GM23338 (cell line): Measurements from ENCODE around the gene EXOC4. TPM values are rescaled to one million over a fixed set of nuclear protein-coding genes. Genes with fewer than 3 reads are reported as not detected.

Experiments
- ATAC-seq: fragments of 200-7000 bp; cut with Tn5 transposase; 3 replicates; pipeline ENCODE4 v1.9.1; 2020
- DNase-seq: peaks from one replicate; pipeline ENCODE4 v3.0.0-alpha.2; 2015; ENCODE audit warnings: low spot score
- H2AFZ ChIP-seq: fragments of 200-600 bp; sonication (generic); 2 replicates; pipeline ENCODE4 v1.8.0; 2016; ENCODE audit warnings: antibody characterized with exemption, mild to moderate bottlenecking, moderate library complexity
- H3F3A ChIP-seq: fragments of 200-600 bp; sonication (generic); replicated peaks from 2 replicates; pipeline ENCODE4 v1.8.0; 2017; ENCODE audit warnings: antibody characterized with exemption, mixed run types, low read depth
- H3K27ac ChIP-seq: fragments of 200-600 bp; sonication (generic); 2 replicates; pipeline ENCODE4 v1.6.1; 2016; ENCODE audit warnings: low read depth
- H3K27me3 ChIP-seq: fragments of 200-600 bp; sonication (generic); 2 replicates; pipeline ENCODE4 v1.8.0; 2016; ENCODE audit warnings: mild to moderate bottlenecking, mixed run types, moderate library complexity; ENCODE audit not compliant: insufficient read depth
- H3K36me3 ChIP-seq: fragments of 200-600 bp; sonication (generic); 2 replicates; pipeline ENCODE4 v1.8.0; 2016; ENCODE audit warnings: mild to moderate bottlenecking; ENCODE audit not compliant: insufficient read depth
- H3K4me1 ChIP-seq: fragments of 200-600 bp; sonication (generic); 2 replicates; pipeline ENCODE4 v1.8.0; 2016; ENCODE audit warnings: mild to moderate bottlenecking, moderate library complexity; ENCODE audit not compliant: insufficient read depth
- H3K4me2 ChIP-seq: fragments of 200-600 bp; sonication (generic); 2 replicates; pipeline ENCODE4 v1.7.1; 2017; ENCODE audit warnings: mixed run types
- H3K4me3 ChIP-seq: fragments of 200-600 bp; sonication (generic); 2 replicates; pipeline ENCODE4 v1.6.1; 2016; ENCODE audit warnings: mixed run types
- H3K79me2 ChIP-seq: fragments of 200-600 bp; sonication (generic); replicated peaks from 2 replicates; pipeline ENCODE4 v1.8.0; 2017; ENCODE audit warnings: mild to moderate bottlenecking; ENCODE audit not compliant: insufficient read depth
- H3K9me2 ChIP-seq: fragments of 200-600 bp; sonication (generic); 2 replicates; pipeline ENCODE4 v1.8.0; 2017; ENCODE audit not compliant: insufficient read depth
- H4K20me1 ChIP-seq: fragments of 200-600 bp; sonication (generic); replicated peaks from 2 replicates; pipeline ENCODE4 v1.8.0; 2017; ENCODE audit warnings: mild to moderate bottlenecking; ENCODE audit not compliant: insufficient read depth
- H3K27ac Mint-ChIP-seq: 2 replicates; pipeline ENCODE4 v1.8.0; 2020; ENCODE audit warnings: inconsistent platforms, mild to moderate bottlenecking, moderate library complexity, mixed read lengths
- H3K27me3 Mint-ChIP-seq: 3 replicates; pipeline ENCODE4 v1.8.0; 2022; ENCODE audit warnings: low read depth, mild to moderate bottlenecking, moderate library complexity, mixed read lengths, inconsistent platforms; ENCODE audit not compliant: insufficient read depth, poor library complexity
- H3K36me3 Mint-ChIP-seq: 3 replicates; pipeline ENCODE4 v1.8.0; 2021; ENCODE audit warnings: low read depth, mild to moderate bottlenecking, inconsistent platforms, moderate library complexity, mixed read lengths
- H3K4me1 Mint-ChIP-seq: 3 replicates; pipeline ENCODE4 v1.8.0; 2020; ENCODE audit warnings: mild to moderate bottlenecking, inconsistent platforms, mixed read lengths
- H3K4me3 Mint-ChIP-seq: 3 replicates; pipeline ENCODE4 v1.8.0; 2021; ENCODE audit warnings: moderate library complexity, mild to moderate bottlenecking, inconsistent platforms, mixed read lengths
- H3K9me3 Mint-ChIP-seq: 3 replicates; pipeline ENCODE4 v1.8.0; 2020; ENCODE audit warnings: moderate library complexity, mild to moderate bottlenecking, inconsistent platforms, mixed read lengths
- CREB1 ChIP-seq: fragments of 250-450 bp; sonication (Bioruptor Pico); IDR thresholded peaks from 2 replicates; pipeline ENCODE4 v1.5.0; 2020; ENCODE audit warnings: low read depth, mild to moderate bottlenecking, moderate library complexity
- polyA plus RNA-seq: library from polyadenylated mRNA; unstranded; fragments of >200 nt; fragmentation: Nextera tagmentation; extraction: Ambion mirVana; gene quantifications from 2 replicates; pipeline ENCODE4 v1.2.1, GENCODE V29; 2016
- total RNA-seq: library from RNA; depleted of rRNA; stranded (reverse); fragments of >200 nt; shearing (Covaris generic); gene quantifications from 2 replicates; pipeline ENCODE4 v1.2.3, GENCODE V29; 2014
- TF ChIP-seq, protein P1 (sequence below), 2 experiments: fragments of 200-600 bp in 1 of 2; sonication (generic) in 1 of 2; conservative IDR thresholded peaks; 2 replicates each; pipeline versions ENCODE4 v1.5.1 to v1.6.1; 2016 to 2017; ENCODE audit warnings: antibody characterized with exemption in 2 of 2, low read depth in 2 of 2, mild to moderate bottlenecking in 2 of 2, moderate library complexity in 1 of 2
- TF ChIP-seq, protein P2 (sequence below): IDR thresholded peaks from 2 replicates; pipeline ENCODE4 v1.6.1; 2016; ENCODE audit warnings: antibody characterized with exemption
- TF ChIP-seq, protein P3 (sequence below): fragments of 250-450 bp; sonication (Bioruptor Pico); IDR thresholded peaks from 2 replicates; pipeline ENCODE4 v1.5.0; 2020; ENCODE audit warnings: mild to moderate bottlenecking, moderate library complexity

The EXOC4 gene
- total and polyA plus RNA-seq, 2 experiments from 2014 or later: 37.5 to 52.7 TPM

DNA sequence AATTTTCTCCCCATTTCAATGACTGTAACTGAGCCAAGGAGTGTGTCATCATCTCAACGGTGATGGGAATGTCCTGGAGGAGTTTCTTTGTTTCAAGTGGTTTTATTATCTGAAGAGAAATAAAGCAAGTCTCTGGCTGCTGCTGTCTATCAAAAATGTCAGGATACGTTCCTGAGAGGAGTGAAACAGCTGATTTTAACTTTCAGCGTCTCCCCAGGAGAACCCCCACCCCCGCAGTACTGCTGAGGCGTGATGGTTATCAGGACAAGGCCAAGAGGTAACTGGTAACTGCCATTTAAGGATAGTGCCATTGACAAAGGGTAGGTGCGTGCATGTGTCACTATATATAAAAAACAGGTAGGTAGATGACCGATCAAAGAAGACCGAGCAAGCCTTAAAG, 803.9 kb downstream of the EXOC4 start:
- Histone ChIP-seq H3K4me3 (no peak overlapping the region), H3K9me2 (no peaks in the 10 kb centered on the region), H3K79me2 (no peaks in the 10 kb centered on the region), H3K36me3 (no peaks in the 10 kb centered on the region), H3F3A (no peaks in the 10 kb centered on the region), H3K4me2 (no peak overlapping the region), H4K20me1 (no peaks in the 10 kb centered on the region), H3K4me1 (no peaks in the 10 kb centered on the region), H3K27ac (no peak overlapping the region), H2AFZ (no peak overlapping the region), H3K27me3 (no peaks in the 10 kb centered on the region)
- Mint-ChIP-seq H3K27ac (no peak overlapping the region), H3K9me3 (no peaks in the 10 kb centered on the region), H3K27me3 (no peaks in the 10 kb centered on the region), H3K4me1 (peaks cover 17% of the 10 kb centered on the region), H3K4me3 (no peak overlapping the region), H3K36me3 (no peaks in the 10 kb centered on the region)
- DNase-seq: no peak
- TF ChIP-seq CREB1 (CRISPR knock-in tag): no peak
- TF ChIP-seq, protein P1, sequence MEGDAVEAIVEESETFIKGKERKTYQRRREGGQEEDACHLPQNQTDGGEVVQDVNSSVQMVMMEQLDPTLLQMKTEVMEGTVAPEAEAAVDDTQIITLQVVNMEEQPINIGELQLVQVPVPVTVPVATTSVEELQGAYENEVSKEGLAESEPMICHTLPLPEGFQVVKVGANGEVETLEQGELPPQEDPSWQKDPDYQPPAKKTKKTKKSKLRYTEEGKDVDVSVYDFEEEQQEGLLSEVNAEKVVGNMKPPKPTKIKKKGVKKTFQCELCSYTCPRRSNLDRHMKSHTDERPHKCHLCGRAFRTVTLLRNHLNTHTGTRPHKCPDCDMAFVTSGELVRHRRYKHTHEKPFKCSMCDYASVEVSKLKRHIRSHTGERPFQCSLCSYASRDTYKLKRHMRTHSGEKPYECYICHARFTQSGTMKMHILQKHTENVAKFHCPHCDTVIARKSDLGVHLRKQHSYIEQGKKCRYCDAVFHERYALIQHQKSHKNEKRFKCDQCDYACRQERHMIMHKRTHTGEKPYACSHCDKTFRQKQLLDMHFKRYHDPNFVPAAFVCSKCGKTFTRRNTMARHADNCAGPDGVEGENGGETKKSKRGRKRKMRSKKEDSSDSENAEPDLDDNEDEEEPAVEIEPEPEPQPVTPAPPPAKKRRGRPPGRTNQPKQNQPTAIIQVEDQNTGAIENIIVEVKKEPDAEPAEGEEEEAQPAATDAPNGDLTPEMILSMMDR (conservative IDR thresholded peaks at IDR 0.05; ENCODE audit: low read depth in 2 of 2): no peak
- TF ChIP-seq, protein P2, sequence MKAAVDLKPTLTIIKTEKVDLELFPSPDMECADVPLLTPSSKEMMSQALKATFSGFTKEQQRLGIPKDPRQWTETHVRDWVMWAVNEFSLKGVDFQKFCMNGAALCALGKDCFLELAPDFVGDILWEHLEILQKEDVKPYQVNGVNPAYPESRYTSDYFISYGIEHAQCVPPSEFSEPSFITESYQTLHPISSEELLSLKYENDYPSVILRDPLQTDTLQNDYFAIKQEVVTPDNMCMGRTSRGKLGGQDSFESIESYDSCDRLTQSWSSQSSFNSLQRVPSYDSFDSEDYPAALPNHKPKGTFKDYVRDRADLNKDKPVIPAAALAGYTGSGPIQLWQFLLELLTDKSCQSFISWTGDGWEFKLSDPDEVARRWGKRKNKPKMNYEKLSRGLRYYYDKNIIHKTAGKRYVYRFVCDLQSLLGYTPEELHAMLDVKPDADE: no peak
- TF ChIP-seq, protein P3, sequence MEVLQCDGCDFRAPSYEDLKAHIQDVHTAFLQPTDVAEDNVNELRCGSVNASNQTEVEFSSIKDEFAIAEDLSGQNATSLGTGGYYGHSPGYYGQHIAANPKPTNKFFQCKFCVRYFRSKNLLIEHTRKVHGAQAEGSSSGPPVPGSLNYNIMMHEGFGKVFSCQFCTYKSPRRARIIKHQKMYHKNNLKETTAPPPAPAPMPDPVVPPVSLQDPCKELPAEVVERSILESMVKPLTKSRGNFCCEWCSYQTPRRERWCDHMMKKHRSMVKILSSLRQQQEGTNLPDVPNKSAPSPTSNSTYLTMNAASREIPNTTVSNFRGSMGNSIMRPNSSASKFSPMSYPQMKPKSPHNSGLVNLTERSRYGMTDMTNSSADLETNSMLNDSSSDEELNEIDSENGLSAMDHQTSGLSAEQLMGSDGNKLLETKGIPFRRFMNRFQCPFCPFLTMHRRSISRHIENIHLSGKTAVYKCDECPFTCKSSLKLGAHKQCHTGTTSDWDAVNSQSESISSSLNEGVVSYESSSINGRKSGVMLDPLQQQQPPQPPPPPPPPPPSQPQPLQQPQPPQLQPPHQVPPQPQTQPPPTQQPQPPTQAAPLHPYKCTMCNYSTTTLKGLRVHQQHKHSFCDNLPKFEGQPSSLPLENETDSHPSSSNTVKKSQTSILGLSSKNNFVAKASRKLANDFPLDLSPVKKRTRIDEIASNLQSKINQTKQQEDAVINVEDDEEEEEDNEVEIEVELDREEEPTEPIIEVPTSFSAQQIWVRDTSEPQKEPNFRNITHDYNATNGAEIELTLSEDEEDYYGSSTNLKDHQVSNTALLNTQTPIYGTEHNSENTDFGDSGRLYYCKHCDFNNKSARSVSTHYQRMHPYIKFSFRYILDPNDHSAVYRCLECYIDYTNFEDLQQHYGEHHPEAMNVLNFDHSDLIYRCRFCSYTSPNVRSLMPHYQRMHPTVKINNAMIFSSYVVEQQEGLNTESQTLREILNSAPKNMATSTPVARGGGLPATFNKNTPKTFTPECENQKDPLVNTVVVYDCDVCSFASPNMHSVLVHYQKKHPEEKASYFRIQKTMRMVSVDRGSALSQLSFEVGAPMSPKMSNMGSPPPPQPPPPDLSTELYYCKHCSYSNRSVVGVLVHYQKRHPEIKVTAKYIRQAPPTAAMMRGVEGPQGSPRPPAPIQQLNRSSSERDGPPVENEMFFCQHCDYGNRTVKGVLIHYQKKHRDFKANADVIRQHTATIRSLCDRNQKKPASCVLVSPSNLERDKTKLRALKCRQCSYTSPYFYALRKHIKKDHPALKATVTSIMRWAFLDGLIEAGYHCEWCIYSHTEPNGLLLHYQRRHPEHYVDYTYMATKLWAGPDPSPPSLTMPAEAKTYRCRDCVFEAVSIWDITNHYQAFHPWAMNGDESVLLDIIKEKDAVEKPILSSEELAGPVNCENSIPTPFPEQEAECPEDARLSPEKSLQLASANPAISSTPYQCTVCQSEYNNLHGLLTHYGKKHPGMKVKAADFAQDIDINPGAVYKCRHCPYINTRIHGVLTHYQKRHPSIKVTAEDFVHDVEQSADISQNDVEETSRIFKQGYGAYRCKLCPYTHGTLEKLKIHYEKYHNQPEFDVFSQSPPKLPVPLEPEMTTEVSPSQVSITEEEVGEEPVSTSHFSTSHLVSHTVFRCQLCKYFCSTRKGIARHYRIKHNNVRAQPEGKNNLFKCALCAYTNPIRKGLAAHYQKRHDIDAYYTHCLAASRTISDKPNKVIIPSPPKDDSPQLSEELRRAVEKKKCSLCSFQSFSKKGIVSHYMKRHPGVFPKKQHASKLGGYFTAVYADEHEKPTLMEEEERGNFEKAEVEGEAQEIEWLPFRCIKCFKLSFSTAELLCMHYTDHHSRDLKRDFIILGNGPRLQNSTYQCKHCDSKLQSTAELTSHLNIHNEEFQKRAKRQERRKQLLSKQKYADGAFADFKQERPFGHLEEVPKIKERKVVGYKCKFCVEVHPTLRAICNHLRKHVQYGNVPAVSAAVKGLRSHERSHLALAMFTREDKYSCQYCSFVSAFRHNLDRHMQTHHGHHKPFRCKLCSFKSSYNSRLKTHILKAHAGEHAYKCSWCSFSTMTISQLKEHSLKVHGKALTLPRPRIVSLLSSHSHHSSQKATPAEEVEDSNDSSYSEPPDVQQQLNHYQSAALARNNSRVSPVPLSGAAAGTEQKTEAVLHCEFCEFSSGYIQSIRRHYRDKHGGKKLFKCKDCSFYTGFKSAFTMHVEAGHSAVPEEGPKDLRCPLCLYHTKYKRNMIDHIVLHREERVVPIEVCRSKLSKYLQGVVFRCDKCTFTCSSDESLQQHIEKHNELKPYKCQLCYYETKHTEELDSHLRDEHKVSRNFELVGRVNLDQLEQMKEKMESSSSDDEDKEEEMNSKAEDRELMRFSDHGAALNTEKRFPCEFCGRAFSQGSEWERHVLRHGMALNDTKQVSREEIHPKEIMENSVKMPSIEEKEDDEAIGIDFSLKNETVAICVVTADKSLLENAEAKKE (CRISPR knock-in tag): no peak
- ATAC-seq: no peak
